SH-SY5Y (cell line): ENCODE results near the gene SIGLEC10.

Source experiments
- GATA2 ChIP-seq: IDR thresholded peaks from 2 replicates; pipeline ENCODE4 v1.6.1; 2011; ENCODE audit warnings: mild to moderate bottlenecking, low read depth, low read length
- GATA3 ChIP-seq: IDR thresholded peaks from 2 replicates; pipeline ENCODE4 v1.6.1; 2011; ENCODE audit warnings: low read depth, mild to moderate bottlenecking, low read length, moderate library complexity

The SIGLEC10 gene

GRCh38 chr19:51448011-51448410 lies 30.6 kb upstream of the SIGLEC10 start:
- TF ChIP-seq GATA2 (no peak), GATA3 (no peak)

- TF ChIP-seq GATA3 (no peak), GATA2 (no peak)
These were observed 24.3 kb upstream of the SIGLEC10 start for GRCh38 chr19:51441410-51442390.

- TF ChIP-seq GATA2 (no peak), GATA3 (no peak)
These were observed 23.5 kb upstream of the SIGLEC10 start for GRCh38 chr19:51440846-51441409.

- no peak for TF ChIP-seq GATA2
- no peak for TF ChIP-seq GATA3
These were observed 22.6 kb upstream of the SIGLEC10 start for GRCh38 chr19:51440052-51440451.

GRCh38 chr19:51439021-51439465 lies 21.6 kb upstream of the SIGLEC10 start:
- no peak for TF ChIP-seq GATA3
- TF ChIP-seq GATA2 = no peak

- no peak for TF ChIP-seq GATA2
- no peak for TF ChIP-seq GATA3
These were observed 17.0 kb upstream of the SIGLEC10 start for GRCh38 chr19:51434456-51434855.

GRCh38 chr19:51433043-51433442 lies 15.6 kb upstream of the SIGLEC10 start:
- TF ChIP-seq GATA3 = no peak
- no peak for TF ChIP-seq GATA2

GRCh38 chr19:51431124-51431523 lies 13.7 kb upstream of the SIGLEC10 start:
- TF ChIP-seq GATA3 (no peak), GATA2 (no peak)

GRCh38 chr19:51430221-51430620 lies 12.8 kb upstream of the SIGLEC10 start:
- TF ChIP-seq GATA2 (no peak), GATA3 (no peak)

GRCh38 chr19:51427201-51427600 lies 9.8 kb upstream of the SIGLEC10 start:
- TF ChIP-seq GATA2 = no peak
- no peak for TF ChIP-seq GATA3

- TF ChIP-seq GATA2 = no peak
- TF ChIP-seq GATA3 = no peak
These were observed 4.6 kb upstream of the SIGLEC10 start for GRCh38 chr19:51422053-51422448.

- TF ChIP-seq GATA2 = no peak
- no peak for TF ChIP-seq GATA3
These were observed 4.0 kb upstream of the SIGLEC10 start for GRCh38 chr19:51421229-51422052.

- TF ChIP-seq GATA2 = no peak
- no peak for TF ChIP-seq GATA3
These were observed 1.3 kb upstream of the SIGLEC10 start for GRCh38 chr19:51418707-51419106.

- TF ChIP-seq GATA3 = no peak
- no peak for TF ChIP-seq GATA2
These were observed 342 bp upstream of the SIGLEC10 start for GRCh38 chr19:51417810-51418157.
